ENCODE results near the gene ACKR4. TPM values are rescaled to one million over a fixed set of nuclear protein-coding genes. Genes with fewer than 3 reads are reported as not detected.
"Not testable (repeated sequence)": the region's sequence is repeated elsewhere in the genome, so short reads cannot be mapped to it uniquely, and the experiment has no call there.

Gene ACKR4
- total RNA-seq, 1 donor from 2014 or later = not detected

- Mint-ChIP-seq H3K36me3 (ENCODE audit: low read depth) (peaks cover 21% of the 10 kb centered on the region), H3K27me3 (ENCODE audit: low read depth) (no peaks in the 10 kb centered on the region), H3K27ac (ENCODE audit: unreplicated experiment) (no peak overlapping the region), H3K4me3 (no peak overlapping the region), H3K4me1 (no peaks in the 10 kb centered on the region), H3K9me3 (no peaks in the 10 kb centered on the region)
- no peak for DNase-seq (ENCODE audit: low read depth, low spot score)
- TF ChIP-seq CTCF (conservative IDR thresholded peaks at IDR 0.05) = no peak
These were observed 2.1 kb upstream of the ACKR4 start for GRCh38 chr3:132595014-132595413.

GRCh38 chr3:132596326-132596725 lies 744 bp upstream of the ACKR4 start:
- peaks cover 15% of the 10 kb centered on the region for H3K36me3 Mint-ChIP-seq (ENCODE audit: low read depth)
- no peaks in the 10 kb centered on the region for H3K27me3 Mint-ChIP-seq (ENCODE audit: low read depth)
- TF ChIP-seq CTCF (conservative IDR thresholded peaks at IDR 0.05) = no peak
- no peaks in the 10 kb centered on the region for H3K4me1 Mint-ChIP-seq
- H3K9me3 Mint-ChIP-seq = no peaks in the 10 kb centered on the region
- no peak overlapping the region for H3K4me3 Mint-ChIP-seq
- DNase-seq (ENCODE audit: low read depth, low spot score) = no peak
- no peak overlapping the region for H3K27ac Mint-ChIP-seq (ENCODE audit: unreplicated experiment)

- no peaks in the 10 kb centered on the region for H3K9me3 Mint-ChIP-seq
- peaks cover 15% of the 10 kb centered on the region for H3K36me3 Mint-ChIP-seq (ENCODE audit: low read depth)
- no peak for DNase-seq (ENCODE audit: low read depth, low spot score)
- no peak for TF ChIP-seq CTCF (conservative IDR thresholded peaks at IDR 0.05)
- H3K27me3 Mint-ChIP-seq (ENCODE audit: low read depth) = no peaks in the 10 kb centered on the region
- no peak overlapping the region for H3K27ac Mint-ChIP-seq (ENCODE audit: unreplicated experiment)
- no peak overlapping the region for H3K4me3 Mint-ChIP-seq
- H3K4me1 Mint-ChIP-seq = no peaks in the 10 kb centered on the region
These were observed 590 bp downstream of the ACKR4 start for GRCh38 chr3:132597660-132598059.

GRCh38 chr3:132598181-132598580 lies 1.1 kb downstream of the ACKR4 start:
- Mint-ChIP-seq H3K27ac (ENCODE audit: unreplicated experiment) (no peak overlapping the region), H3K9me3 (no peaks in the 10 kb centered on the region), H3K36me3 (ENCODE audit: low read depth) (peaks cover 15% of the 10 kb centered on the region), H3K27me3 (ENCODE audit: low read depth) (no peaks in the 10 kb centered on the region), H3K4me3 (no peak overlapping the region), H3K4me1 (no peaks in the 10 kb centered on the region)
- TF ChIP-seq CTCF (conservative IDR thresholded peaks at IDR 0.05) = no peak
- DNase-seq (ENCODE audit: low read depth, low spot score) = no peak

- not testable (repeated sequence) for H3K27me3 Mint-ChIP-seq (ENCODE audit: low read depth); H3K27ac Mint-ChIP-seq (ENCODE audit: unreplicated experiment); H3K9me3 Mint-ChIP-seq; H3K4me3 Mint-ChIP-seq; DNase-seq (ENCODE audit: low read depth, low spot score); H3K4me1 Mint-ChIP-seq
- peaks cover 12% of the 10 kb centered on the region for H3K36me3 Mint-ChIP-seq (ENCODE audit: low read depth)
These were observed 3.5 kb downstream of the ACKR4 start for GRCh38 chr3:132600614-132601013.

DNA sequence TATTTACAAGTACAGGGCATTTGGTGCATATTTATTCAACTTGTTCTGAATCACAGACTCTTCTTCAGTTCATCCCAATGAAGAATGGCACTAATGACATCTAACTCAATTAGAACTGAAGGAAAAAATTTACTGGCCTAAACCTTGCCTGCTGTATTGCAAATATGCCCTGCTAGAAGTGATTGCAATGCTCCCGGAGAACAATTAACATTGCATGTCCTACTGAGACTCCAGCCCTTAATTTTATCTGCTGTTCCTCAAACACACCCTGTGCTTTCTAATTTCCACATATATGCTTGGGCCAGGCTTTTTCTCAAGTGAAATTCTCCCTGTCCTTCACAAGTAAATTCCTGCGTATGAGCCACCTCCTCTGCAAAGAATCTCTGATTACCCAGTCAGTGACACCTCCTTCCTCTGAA lies 8.3 kb downstream of the ACKR4 start:
- TF ChIP-seq CTCF (conservative IDR thresholded peaks at IDR 0.05) = no peak
- Mint-ChIP-seq H3K36me3 (ENCODE audit: low read depth) (peaks cover 35% of the 10 kb centered on the region), H3K27ac (ENCODE audit: unreplicated experiment) (peak overlapping the region; percentile 14)

More for the DNA sequence above, 8.3 kb downstream of the ACKR4 start:
- H3K9me3 Mint-ChIP-seq = peaks cover 7% of the 10 kb centered on the region
- H3K4me1 Mint-ChIP-seq = peaks cover 9% of the 10 kb centered on the region
- no peaks in the 10 kb centered on the region for H3K27me3 Mint-ChIP-seq (ENCODE audit: low read depth)
- DNase-seq (ENCODE audit: low read depth, low spot score) = no peak
- H3K4me3 Mint-ChIP-seq = no peak overlapping the region
